ENCODE data around the gene CRYZL1.
A peak's percentile ranks its signal among the peaks of the same experiment; 100 is the strongest.
"Not testable (repeated sequence)": the region's sequence is repeated elsewhere in the genome, so short reads cannot be mapped to it uniquely, and the experiment has no call there.

CRYZL1 gene

DNA sequence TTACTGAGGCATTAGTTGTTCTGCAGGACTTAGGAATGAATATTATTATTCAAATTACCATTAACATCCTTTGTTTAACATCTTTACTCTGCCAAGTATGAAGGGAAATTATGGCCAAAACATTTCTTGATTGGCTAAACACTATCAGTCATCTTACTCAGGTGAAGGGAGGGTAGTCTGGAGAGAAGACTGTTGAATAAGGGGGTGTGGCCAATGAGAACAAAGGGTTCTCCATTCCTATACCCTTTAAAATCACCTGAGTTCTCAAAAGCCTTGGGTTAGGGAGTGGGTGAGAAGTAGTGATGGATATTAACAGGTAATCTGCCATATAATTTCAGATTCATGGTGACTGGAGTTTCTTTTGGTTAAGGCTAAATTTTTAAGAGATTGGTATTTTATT, 19.3 kb downstream of the CRYZL1 start:
- DNase-seq = no peak

DNA sequence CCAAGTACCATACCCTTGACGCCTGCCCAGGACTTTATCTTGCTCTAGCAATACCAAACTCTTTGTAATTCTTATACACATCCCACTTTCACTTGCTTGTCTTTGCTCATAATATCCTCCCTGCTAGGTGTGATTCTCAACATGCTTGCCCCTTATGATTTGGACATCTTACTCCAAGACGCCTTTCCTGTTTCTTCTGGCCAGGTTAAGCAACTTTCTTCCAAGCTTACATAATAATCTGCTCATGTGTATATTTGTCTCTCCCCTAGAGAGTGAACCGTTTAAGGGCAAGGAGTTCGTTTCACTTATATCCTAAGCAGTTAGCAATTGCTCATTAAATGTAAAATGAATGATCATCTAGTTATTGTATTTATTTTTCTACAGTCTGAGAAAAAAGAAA, 21.8 kb downstream of the CRYZL1 start:
- no peak for DNase-seq

DNA sequence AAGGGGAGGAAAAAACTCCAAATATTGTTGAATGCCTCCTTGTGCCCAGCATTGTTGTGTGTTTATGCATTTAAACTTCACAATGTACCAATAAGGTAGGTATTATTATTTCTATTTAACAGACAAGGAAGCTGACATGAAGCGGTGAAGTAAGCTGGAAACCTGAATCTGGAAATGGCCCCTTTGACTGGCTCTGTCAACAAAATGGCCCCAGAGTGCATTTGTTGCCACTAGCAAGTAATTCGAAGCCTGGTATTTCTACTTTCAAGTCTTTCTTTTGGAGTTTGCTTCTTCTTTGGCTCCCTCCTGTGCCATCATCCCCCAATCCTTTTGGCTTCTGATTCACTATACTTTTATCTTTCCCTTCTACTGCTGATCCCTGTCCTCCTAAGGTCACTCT, 23.1 kb downstream of the CRYZL1 start:
- DNase-seq = no peak

DNA sequence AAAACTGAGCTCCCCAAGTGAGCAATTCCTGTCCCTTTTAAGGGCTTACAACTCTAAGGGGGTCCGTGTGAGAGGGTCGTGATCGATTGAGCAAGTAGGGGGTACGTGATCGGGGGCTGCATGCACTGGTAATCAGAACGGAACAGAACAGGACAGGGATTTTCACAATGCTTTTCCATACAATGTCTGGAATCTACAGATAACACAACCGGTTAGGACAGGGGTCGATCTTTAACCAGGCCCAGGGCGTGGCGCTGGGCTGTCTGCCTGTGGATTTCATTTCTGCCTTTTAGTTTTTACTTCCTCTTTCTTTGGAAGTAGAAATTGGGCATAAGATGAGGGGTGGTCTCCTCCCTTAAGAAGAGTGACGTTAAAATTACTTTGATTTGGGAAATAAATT, 24.0 kb downstream of the CRYZL1 start:
- not testable (repeated sequence) for DNase-seq

DNA sequence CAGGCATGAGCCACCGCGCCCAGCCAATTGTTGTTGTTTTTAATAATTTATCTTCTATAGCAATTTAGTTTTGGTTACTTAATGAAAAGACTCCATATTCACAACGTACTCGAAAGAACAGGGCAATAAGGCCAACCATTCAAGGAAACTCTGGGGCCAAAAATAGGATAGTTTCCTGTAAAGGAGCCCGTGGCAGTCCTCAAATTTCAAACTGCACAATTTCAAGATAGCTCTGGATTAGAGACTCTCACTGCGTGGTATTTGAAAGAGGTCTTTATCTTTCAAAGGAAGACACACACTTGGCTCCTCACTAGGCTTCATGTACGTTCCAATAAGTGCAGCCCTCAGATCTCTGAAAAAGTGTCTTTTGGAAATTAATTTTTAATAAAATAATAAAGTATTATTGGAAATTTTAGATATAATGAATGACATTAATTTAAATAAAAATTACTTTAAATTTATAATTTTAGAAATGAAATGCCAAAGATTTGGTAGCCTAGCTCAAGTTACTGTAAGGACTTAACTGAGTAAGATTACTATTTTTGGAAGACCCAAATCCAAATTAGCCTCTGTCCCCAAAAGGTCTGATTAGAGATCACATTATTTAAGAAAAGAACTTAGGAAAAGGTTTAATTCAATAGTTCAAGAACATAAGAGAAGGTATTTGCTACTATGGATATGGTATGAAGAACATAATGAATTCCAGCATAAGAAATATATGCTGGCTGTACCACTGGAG, 30.4 kb downstream of the CRYZL1 start:
- DNase-seq = no peak

DNA sequence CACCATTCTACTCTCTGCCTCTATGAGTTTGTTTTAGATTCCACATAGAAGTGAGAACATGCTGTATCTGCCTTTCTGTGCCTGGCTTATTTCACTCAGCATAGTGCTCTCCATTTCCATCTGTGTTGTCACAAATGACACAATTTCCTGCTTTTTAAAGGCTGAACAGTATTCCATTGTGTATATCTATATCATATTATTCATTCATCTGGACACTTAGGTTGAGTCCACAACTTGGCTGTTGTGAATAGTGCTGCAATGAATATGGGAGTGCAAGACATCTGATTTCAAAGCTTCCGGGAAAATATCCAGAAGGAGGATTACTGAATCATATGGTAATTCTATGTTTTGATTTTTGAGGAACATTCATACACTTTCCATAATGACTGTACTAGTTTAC, 33.0 kb downstream of the CRYZL1 start:
- DNase-seq = no peak

DNA sequence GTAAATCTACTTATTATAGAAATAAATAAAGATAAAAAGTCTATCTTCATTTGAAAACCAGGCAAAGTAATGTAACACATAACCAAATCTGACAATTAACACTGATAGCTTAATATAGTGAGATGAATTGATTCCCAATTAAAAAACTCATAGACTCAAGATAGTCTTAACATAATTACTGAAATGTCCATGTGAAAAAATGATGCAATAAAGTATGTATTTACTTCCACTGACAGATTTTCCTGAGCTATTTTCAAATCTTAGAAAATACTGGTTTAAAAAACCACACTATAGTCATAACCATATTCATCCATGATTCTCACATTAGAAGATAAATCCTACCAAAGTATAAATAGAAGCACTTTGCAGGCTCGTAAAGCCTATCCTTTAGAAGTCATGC, 43.5 kb downstream of the CRYZL1 start:
- DNase-seq = no peak

DNA sequence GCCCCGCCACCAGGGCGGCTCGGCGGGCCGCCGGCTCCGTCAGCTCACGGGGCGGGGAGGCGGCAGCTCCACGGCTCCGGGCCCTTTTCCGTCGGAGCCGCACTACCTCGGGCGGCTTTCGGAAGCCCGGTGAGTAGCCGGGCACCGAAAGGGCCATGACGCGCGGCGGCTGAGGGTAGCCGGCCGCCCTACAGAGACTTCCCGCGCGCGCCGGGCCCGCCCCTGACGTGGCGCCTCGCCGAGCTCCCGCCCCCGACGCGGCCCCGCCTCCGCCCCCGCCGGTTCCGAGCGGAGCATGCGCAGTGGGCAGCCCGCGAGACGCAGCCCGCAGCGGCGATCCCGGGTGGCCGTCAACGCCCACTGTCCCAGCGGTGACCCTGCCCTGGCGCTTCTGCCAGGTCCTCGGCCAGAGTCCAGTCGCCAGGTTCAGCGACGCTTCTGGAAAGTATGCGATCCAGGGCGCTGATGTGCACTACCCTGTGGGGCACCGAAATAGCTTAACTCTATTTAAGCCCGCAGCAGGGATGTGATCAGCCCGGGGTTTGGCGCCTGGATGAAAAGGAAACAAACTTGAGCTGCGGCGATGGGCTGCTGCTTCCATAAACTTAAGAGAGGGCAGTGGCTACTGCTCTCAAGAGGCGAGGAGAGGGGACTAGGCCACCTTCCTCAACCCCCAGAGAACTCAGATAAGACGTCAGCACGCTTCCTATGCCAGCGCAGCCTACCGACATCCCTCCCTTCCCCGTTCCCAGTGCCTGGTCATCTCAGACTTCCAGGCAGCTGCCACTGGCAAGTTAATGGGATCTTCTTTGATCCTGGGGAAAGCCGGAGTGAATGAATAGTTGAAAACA, 52.8 kb downstream of the CRYZL1 start, which contains the start of gene DONSON:
DONSON (minus strand) TSS at position 200 of the 851 bp plus-strand sequence; CDS start at position 157, 43 bp downstream.
- DNase-seq = peak; percentile 86

DNA sequence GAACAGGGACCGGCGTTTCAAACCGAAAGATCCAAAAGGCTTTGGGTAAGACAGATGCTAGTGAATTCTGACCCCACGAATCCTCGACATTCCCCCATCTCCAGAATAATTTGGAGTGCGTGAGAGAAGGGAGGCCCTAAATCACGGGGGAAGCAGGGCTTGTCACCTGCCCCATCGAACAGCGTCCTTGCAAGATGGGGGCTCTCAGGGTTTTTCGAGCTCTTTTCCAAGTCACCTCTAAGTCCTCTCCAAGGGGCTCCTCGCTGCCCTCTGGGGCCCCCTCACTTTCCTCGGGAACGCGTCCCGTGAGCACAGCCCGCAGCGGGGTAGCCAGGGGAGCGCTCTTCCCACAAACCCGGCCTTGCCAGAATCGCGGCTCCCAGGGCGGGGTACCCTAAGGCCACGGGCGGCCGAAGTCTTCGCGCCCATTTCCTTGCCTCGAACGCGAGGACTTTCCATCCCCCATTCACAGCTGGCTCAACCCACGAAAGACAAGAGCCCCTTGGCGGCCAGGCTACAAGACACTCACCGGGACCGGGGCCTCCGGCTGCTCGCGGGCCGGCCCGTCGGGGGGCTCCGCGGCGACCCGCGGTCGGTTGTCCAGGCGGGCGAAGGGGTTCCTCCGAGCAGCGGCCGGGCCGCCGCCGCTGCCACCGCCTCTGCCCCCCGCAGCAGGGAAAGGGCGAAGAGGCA, 53.6 kb downstream of the CRYZL1 start:
- DNase-seq = peak; percentile 19

DNA sequence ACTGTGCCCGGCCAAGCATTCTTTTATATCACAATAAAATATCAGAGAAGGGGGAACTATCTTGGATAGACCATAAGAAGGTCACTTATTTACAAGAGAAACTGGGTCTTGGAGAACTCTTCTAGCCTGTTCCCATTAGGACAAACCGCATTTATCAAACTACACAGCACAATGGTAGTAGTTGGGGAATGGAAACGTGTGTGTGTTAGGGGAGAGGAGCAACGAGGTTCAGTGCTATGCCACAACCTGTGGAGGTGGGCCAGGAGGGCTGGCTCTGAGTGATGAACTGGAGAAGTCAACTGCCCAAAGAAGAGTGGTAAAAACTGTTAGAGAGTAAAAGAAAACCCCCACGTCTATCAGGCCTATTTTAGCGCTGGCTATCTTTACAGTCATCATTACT, 54.6 kb downstream of the CRYZL1 start:
- DNase-seq = no peak

DNA sequence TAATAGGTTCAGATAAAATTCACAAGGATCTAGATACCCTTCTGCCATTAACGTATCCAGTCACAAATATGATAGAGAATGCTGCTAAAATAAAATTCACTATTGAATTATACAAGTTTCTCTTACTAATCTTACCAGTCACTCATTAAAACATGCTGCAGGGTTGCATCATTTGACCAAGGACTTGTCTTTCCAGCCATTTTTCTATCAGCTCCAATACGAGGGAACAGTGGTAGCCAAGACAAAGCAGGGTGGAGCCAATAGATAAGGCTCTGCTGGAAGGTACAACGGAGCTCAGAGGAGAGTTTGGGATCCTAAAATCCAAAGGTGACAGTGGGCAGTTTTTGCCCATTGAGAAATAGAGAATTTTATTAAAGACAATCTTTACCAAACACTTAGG, 57.1 kb downstream of the CRYZL1 start:
- DNase-seq = no peak

DNA sequence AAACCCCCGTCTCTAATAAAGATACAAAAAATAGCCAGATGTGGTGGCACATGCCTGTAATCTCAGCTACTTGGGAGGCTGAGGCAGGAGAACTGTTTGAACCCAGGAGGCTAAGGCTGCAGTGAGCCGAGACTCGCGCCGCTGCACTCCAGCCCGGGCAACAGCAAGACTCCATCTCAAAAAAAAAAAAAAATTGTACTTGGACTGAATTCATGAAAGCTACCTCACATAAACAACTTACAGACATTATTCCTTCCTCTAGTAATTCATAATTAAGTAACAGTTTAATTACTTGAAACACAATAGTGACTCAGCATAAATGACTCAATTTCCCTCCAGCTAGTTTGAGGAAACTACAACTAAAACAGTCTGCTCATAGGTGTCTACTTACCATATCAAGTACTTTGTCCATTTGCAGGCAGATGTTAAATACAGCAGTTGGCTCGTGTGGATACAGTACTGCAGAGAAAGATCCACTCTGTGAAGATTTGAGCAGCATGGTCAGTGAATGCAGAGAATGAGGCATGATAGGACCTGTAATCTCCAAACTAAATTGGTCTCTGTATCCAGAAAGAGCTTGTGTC, 62.5 kb downstream of the CRYZL1 start:
- no peak for DNase-seq

DNA sequence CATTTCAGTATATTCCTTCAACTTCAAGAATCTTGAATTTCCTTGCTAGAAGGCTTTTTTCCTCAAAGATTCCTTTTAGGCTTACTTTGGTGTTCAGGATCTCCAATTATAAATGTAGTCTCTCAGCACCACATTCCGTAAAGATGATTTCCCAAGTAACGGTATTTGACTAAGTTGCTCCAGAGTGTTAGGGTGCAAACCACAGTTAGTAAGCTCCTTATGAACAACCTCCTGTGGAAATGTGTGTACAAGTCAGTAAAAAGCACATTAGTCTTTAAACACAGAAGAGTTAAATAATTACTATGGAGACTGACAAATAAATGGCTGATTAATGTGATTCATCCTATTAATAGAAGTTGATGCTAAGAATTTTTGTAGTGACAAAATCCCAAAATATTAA, 63.3 kb downstream of the CRYZL1 start:
- no peak for DNase-seq

DNA sequence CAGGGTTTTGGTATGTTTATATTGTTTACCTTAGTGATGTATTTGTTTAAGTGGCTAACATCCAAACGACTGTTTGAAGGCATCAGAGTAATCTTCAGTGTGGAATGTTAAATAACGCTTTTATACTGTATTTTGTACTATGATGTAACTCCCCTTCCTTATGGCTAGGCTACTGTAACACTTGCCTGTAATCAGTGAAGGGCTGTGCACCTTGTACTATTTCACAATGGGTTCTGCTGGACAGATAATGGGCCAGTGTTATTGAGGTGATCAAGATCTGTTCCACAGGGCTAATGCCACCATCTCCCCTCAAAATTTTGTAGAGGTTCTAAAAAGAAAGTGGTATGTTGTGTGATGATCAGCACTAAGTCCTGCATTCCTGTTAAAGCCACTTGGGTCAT, 64.8 kb downstream of the CRYZL1 start:
- not testable (repeated sequence) for DNase-seq

DNA sequence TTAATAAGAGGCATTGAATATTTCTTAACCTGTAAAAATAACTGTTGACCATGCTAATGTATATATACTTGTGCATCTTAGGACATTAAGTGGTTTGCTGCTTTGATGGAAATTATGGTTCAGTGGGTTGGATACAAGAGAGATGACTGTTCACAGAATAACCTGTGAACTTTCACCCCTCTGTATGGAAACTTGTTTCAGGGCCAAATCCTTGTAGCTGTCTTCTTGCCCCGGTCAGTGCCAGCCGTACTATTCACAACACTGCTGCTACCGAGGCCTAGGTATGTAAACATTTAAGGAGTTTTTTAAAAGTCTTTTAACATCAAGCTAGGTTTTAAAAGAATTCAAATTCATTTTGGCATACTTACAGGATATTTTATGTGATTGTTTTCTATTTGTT, 69.2 kb downstream of the CRYZL1 start:
- no peak for DNase-seq

DNA sequence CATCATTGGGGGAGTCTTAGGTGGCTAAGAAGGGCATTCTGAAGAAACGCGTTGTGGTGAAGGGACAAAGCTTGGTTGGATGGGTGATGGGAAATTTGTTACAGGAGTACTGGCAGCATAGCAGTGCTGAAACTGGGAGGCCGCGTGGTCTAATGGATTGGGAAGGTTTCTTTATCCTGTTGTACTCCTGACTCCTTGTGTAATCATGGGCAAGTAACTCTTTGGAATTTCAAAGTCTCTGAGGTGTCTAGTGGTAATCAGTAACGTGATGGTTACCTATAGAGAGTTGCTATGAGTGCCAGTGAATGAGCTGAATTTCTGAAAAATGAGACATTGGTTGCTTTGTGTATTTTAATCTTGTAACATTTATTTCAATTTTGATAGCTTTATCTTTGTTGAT, 71.5 kb downstream of the CRYZL1 start:
- DNase-seq = no peak

DNA sequence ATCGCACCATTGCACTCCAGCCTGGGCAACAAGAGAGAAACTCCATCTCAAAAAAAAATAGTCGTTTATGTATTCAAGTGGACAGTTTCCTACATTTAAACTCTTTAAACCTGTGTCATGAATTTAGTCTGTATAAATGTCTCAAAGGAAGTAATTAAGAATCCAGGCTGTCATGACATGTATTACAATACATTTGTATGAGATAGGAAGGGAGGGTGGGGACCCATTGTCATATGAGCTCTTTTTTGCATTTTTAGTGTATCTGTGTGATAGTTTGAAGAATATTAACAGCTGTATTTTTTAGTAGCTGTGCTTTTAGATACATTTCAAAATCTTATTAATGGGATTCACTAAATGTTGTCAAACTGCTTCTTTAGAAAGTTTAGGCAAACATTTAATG, 73.1 kb downstream of the CRYZL1 start:
- no peak for DNase-seq

DNA sequence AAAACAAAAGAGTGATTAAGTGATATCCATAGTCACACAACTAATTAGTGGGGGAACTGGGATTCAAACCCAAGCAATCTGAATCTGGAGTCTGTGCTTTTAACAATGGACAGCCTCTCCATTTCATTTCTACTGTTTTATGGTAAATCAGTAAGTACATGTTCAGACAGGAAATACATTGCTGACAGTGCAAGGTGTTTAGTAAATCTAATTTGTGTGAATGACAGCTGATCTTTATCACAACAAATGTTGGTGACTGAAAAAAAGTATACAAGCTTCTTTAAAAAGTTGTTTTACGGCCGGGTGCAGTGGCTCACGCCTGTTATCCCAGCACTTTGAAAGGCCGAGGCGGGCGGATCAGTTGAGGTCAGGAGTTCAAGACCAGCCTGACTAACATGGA, 73.6 kb downstream of the CRYZL1 start:
- no peak for DNase-seq

DNA sequence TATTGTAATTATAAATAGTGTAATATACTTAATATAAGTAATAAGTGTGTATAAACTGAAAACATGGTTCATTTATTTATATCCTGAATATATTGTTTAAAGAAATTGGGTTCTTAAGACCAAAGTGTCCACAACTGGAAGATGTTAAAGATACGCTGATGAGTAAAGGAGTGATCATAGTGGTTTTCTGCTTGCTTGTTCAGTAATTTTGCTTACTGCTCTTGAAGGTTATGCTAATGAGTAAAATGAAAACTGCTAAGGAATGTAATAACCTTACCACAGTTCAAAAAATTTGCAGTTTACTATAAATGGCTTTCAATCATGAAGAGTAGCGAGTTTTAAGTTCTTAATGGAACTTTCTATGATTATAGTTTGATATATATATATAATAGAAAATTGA, 75.0 kb downstream of the CRYZL1 start:
- DNase-seq = no peak

DNA sequence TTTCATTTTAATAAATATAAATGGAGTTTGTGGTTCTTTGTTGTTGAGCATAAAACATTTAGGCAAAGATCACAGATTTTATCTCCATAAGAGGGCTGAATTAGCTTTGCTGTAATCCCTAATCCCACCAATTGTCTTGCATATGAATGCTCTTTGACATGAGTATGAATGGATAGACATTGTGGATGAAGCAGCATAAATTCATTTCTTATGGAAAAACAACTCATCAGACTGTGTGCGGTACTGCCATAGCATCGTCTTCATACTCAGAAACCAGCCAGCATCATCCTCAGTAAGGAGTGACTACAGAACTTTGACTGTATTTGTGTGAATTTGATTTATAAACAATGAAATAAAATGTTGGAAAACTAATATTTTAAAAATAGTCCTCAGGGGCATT, 79.2 kb downstream of the CRYZL1 start:
- no peak for DNase-seq

DNA sequence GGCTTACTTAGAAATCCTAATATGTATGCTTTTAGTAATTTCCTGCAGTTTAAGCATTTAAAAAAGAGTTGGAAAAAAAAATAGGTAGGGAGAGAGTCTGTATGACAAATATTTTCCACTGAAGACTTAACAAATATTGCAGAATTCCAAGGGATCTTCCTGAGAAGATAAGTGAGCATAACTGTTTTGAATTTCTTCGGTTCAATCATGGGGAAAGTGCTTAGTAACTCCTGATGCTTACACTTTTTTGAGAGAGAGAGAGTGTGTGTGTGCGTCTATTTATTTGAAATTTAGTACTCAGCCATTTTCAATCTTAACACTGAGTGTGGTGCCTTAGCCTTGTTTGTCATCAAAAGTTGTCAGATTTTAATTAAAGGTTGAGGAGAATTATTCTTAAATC, 80.2 kb downstream of the CRYZL1 start:
- DNase-seq = no peak

DNA sequence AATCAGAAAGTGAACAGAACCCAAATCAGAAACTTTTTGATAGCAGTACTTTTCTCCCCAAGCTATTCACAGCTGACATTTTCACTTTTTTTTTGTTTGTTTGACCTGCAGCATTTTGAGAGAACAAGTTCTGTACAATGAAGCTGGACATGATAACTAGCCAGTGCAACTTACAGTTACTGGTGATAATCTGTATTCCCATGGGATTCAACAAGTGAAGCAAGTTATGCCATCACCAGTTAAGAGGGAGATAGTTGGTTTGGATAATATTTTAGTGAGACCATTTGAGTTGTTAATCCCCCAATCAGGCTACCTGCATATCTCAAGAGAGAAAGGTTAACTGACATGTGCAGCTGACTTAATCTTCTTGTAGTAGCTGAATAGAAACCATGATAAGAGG, 80.6 kb downstream of the CRYZL1 start:
- no peak for DNase-seq

DNA sequence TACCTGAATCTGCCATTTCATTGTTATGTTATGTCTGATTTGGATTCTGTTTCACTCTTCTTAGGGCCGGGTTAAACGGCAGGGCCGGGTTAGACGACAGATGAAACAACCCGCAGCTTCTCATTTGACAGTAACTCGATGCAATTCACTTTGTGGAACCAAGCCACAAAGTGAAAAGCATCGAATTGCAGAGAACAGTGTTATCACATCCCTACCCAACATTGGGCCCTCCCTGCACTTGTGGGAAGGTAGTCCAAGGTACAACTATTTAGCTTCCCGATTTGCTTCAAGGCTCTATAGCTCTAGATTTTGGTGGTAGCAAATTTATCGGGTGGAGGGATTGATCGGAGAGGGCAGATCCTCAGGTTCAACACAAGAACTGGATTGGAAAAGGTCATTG, 81.7 kb downstream of the CRYZL1 start:
- DNase-seq = no peak

All from stimulated activated CD4-positive, alpha-beta T cell treated with anti-CD3 and anti-CD28 coated beads, Interleukin-4, amount 100 ng/mL, for 24 hours (primary cell).